ENCODE results near the gene NLGN4Y. TPM values are rescaled to one million over a fixed set of nuclear protein-coding genes. Genes with fewer than 3 reads are reported as not detected.

NLGN4Y gene
- polyA plus RNA-seq, 1 of the 3 experiments (the other 2 are of a cell fraction): not detected

- TF ChIP-seq, protein P1, sequence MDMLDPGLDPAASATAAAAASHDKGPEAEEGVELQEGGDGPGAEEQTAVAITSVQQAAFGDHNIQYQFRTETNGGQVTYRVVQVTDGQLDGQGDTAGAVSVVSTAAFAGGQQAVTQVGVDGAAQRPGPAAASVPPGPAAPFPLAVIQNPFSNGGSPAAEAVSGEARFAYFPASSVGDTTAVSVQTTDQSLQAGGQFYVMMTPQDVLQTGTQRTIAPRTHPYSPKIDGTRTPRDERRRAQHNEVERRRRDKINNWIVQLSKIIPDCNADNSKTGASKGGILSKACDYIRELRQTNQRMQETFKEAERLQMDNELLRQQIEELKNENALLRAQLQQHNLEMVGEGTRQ (IDR thresholded peaks at IDR 0.05; ENCODE audit: borderline replicate concordance, low read depth, low read length): no peak
- no peak for TF ChIP-seq TCF12 (IDR thresholded peaks at IDR 0.05)
- no peak for TF ChIP-seq FOSL2 (IDR thresholded peaks at IDR 0.05; ENCODE audit: borderline replicate concordance, low read depth)
Observed at GRCh38 chrY:14634954-14635353, 110.6 kb downstream of the NLGN4Y start (continued).

GRCh38 chrY:14637551-14637950, 113.2 kb downstream of the NLGN4Y start:
- TF ChIP-seq IRF3 (IDR thresholded peaks at IDR 0.05; ENCODE audit: low read depth, low read length) (no peak), ELF1 (IDR thresholded peaks at IDR 0.05) (no peak), POLR2AphosphoS5 (IDR thresholded peaks at IDR 0.05; ENCODE audit: low read depth, low read length) (no peak), MEF2A (IDR thresholded peaks at IDR 0.05; ENCODE audit: borderline replicate concordance, low read depth) (no peak), TCF12 (IDR thresholded peaks at IDR 0.05) (no peak), FOSL2 (IDR thresholded peaks at IDR 0.05; ENCODE audit: borderline replicate concordance, low read depth) (no peak), GABPA (IDR thresholded peaks at IDR 0.05; ENCODE audit: low read depth) (no peak), RCOR1 (IDR thresholded peaks at IDR 0.05; ENCODE audit: low read length) (no peak), SMC3 (IDR thresholded peaks at IDR 0.05; ENCODE audit: low read depth, low read length) (no peak), FOXM1 (IDR thresholded peaks at IDR 0.05; ENCODE audit: low read depth) (no peak), TAF1 (IDR thresholded peaks at IDR 0.05; ENCODE audit: borderline replicate concordance, low read depth, low read length) (no peak), GATA2 (CRISPR knock-in tag; IDR thresholded peaks at IDR 0.05) (no peak)
- TF ChIP-seq, protein P2, sequence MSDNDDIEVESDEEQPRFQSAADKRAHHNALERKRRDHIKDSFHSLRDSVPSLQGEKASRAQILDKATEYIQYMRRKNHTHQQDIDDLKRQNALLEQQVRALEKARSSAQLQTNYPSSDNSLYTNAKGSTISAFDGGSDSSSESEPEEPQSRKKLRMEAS (IDR thresholded peaks at IDR 0.05; ENCODE audit: low read depth): no peak
- TF ChIP-seq, protein P1 (IDR thresholded peaks at IDR 0.05; ENCODE audit: borderline replicate concordance, low read depth, low read length): no peak
- TF ChIP-seq, protein P3, sequence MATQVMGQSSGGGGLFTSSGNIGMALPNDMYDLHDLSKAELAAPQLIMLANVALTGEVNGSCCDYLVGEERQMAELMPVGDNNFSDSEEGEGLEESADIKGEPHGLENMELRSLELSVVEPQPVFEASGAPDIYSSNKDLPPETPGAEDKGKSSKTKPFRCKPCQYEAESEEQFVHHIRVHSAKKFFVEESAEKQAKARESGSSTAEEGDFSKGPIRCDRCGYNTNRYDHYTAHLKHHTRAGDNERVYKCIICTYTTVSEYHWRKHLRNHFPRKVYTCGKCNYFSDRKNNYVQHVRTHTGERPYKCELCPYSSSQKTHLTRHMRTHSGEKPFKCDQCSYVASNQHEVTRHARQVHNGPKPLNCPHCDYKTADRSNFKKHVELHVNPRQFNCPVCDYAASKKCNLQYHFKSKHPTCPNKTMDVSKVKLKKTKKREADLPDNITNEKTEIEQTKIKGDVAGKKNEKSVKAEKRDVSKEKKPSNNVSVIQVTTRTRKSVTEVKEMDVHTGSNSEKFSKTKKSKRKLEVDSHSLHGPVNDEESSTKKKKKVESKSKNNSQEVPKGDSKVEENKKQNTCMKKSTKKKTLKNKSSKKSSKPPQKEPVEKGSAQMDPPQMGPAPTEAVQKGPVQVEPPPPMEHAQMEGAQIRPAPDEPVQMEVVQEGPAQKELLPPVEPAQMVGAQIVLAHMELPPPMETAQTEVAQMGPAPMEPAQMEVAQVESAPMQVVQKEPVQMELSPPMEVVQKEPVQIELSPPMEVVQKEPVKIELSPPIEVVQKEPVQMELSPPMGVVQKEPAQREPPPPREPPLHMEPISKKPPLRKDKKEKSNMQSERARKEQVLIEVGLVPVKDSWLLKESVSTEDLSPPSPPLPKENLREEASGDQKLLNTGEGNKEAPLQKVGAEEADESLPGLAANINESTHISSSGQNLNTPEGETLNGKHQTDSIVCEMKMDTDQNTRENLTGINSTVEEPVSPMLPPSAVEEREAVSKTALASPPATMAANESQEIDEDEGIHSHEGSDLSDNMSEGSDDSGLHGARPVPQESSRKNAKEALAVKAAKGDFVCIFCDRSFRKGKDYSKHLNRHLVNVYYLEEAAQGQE (IDR thresholded peaks at IDR 0.05; ENCODE audit: low read depth, low read length): no peak
- Histone ChIP-seq H3K4me3 (ENCODE audit: low read depth in 2 of 2, low read length in 1 of 2) (no peak overlapping the region), H3K4me1 (ENCODE audit: control insufficient read depth in 1 of 2, insufficient read depth in 2 of 2, low read depth in 1 of 2, low read length in 1 of 2) (no peaks in the 10 kb centered on the region), H3K36me3 (replicated peaks in 1 of 2; ENCODE audit: control insufficient read depth in 1 of 2, insufficient read depth in 2 of 2, low read length in 1 of 2) (no peaks in the 10 kb centered on the region), H3K9me3 (no peaks in the 10 kb centered on the region), H3K27ac (ENCODE audit: low read depth in 2 of 2, low read length in 1 of 2) (no peak overlapping the region), H3K79me2 (ENCODE audit: insufficient read depth) (no peaks in the 10 kb centered on the region), H3K9ac (no peak overlapping the region), H3K4me2 (no peak overlapping the region), H2AFZ (ENCODE audit: low read depth) (no peak overlapping the region), H4K20me1 (ENCODE audit: insufficient read depth) (no peaks in the 10 kb centered on the region), H3F3A (replicated peaks; ENCODE audit: insufficient read depth) (no peaks in the 10 kb centered on the region), H3K27me3 (ENCODE audit: insufficient read depth) (no peaks in the 10 kb centered on the region), H3K9me2 (no peaks in the 10 kb centered on the region)
- no peak for DNase-seq
- CTCF ChIA-PET: no interaction called here
- POLR2A ChIA-PET: no interaction called here
